ENCODE measurements around the gene EEF1A2. TPM values are rescaled to one million over a fixed set of nuclear protein-coding genes. Genes with fewer than 3 reads are reported as not detected.
A peak's percentile ranks its signal among the peaks of the same experiment; 100 is the strongest.

EEF1A2 gene
- total and polyA plus RNA-seq, 10 donors = 0.39 to 1.4 (median 0.54) TPM

DNA sequence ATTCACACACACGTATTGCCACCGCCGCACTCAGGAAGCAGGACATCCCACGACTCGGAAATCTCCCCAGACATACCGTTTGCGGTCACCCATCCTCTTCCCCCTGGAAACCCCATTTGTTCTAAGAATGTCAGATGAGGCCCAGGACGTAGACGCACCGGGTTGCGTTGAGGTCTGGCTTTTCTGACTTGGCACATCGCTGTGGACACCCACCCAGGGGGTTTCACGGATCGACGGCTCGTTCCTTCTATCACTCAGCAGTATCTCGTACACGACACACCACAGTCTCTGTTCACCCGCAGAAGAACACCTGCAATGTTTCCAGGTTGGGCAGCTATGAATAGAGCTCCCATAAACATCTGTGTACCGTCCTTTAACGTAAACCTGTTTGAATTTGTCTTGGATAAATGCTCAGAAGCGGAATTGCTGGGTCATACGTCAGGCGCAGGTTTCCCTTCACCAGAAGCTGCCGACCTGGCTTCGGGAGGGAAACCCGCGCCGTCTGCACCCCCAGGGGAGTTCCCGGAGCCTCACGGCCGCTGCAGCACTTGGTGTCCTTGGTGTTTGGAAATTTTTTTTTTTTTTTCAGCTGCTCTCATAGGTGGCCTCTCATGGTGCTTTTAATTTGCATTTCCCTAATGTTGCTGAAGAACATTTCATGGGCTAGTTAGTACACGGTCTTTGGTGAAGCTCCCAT is 9.3 kb upstream of the EEF1A2 start:
- H3K4me1 ChIP-seq = no peaks in the 10 kb centered on the region
- no peaks in the 10 kb centered on the region for H3K36me3 ChIP-seq
- TF ChIP-seq POLR2A (IDR thresholded peaks at IDR 0.05) = no peak
- no peak for TF ChIP-seq POLR2AphosphoS5 (IDR thresholded peaks at IDR 0.05)
- TF ChIP-seq, protein P1, sequence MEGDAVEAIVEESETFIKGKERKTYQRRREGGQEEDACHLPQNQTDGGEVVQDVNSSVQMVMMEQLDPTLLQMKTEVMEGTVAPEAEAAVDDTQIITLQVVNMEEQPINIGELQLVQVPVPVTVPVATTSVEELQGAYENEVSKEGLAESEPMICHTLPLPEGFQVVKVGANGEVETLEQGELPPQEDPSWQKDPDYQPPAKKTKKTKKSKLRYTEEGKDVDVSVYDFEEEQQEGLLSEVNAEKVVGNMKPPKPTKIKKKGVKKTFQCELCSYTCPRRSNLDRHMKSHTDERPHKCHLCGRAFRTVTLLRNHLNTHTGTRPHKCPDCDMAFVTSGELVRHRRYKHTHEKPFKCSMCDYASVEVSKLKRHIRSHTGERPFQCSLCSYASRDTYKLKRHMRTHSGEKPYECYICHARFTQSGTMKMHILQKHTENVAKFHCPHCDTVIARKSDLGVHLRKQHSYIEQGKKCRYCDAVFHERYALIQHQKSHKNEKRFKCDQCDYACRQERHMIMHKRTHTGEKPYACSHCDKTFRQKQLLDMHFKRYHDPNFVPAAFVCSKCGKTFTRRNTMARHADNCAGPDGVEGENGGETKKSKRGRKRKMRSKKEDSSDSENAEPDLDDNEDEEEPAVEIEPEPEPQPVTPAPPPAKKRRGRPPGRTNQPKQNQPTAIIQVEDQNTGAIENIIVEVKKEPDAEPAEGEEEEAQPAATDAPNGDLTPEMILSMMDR (IDR thresholded peaks at IDR 0.05 in 8 of 11, conservative IDR thresholded peaks at IDR 0.05 in 3 of 11) = no peak
- peaks cover 0 to 21% (median 17%) of the 10 kb centered on the region in 8 donors for H3K9me3 ChIP-seq
- peaks cover 0 to 84% (median 12%) of the 10 kb centered on the region in 7 donors for H3K27me3 ChIP-seq (replicated peaks in 1 of 7)
- DNase-seq = no peak
- intact Hi-C loops (cut with DNase I; ENCODE audit: low total_unique reads) = no loop called here
- no peak overlapping the region for H3K27ac ChIP-seq
- no peak overlapping the region for H3K4me3 ChIP-seq
- WGBS, 5 donors = 75 to 82% (median 80%) methylated on average over 33 of the region's 33 CpGs

DNA sequence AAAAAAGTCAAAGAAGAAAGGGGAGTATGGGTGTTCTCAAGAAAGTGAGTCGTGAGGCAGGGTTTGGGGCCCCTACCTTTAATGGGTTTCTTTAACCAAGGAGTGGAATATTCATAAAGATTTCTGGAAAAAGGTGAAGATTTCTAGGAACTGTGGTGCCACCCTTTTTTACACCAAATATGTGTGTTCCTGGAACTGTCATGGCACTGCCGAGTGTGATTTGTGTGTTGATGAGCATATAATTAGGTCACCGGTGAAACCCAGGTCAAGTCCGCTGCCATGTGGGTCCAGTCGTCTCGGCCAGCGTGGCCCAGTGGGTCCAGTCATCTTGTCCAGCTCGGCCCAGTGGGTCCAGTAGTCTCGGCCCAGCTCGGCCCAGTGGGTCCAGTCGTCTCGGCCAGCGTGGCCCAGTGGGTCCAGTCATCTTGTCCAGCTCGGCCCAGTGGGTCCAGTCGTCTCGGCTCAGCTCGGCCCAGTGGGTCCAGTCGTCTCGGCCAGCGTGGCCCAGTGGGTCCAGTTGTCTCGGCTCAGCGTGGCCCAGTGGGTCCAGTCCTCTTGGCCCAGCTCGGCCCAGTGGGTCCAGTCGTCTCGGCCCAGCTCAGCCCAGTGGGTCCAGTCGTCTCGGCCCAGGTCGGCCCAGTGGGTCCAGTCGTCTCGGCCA is 8.3 kb upstream of the EEF1A2 start:
- Histone ChIP-seq H3K27ac (no peak overlapping the region), H3K4me1 (no peaks in the 10 kb centered on the region), H3K27me3 (replicated peaks in 1 of 7) (peaks cover 0 to 88% (median 20%) of the 10 kb centered on the region in 7 donors), H3K4me3 (no peak overlapping the region), H3K36me3 (no peaks in the 10 kb centered on the region), H3K9me3 (peaks cover 0 to 21% (median 17%) of the 10 kb centered on the region in 8 donors)
- no peak for DNase-seq
- intact Hi-C loops (cut with DNase I; ENCODE audit: low total_unique reads) = no loop called here
- TF ChIP-seq, protein P1 (IDR thresholded peaks at IDR 0.05 in 8 of 11, conservative IDR thresholded peaks at IDR 0.05 in 3 of 11) = no peak
- no peak for TF ChIP-seq POLR2AphosphoS5 (IDR thresholded peaks at IDR 0.05)
- 85 to 95% (median 89%) methylated on average over 21 to 30 of the region's 30 CpGs for WGBS, 5 donors

DNA sequence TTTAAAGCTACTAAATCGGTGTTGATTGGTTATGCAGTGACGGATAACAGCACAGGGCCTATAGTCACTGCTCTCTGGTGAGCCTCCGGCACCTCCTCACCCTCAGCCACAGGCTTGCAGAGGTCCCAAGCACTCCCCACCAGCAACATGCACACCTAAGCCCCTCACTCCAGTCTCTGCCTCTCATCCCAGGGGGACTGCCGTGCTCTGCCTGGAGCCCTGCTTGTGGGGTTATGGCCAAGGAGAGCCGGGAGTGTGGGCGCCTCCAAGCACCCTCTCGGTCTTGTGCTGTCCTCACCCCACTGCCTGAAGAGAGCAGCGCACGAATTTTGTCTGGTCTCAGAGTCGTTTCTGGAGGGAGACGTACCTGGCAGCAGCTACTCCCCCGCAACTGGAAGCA is 6.8 kb upstream of the EEF1A2 start:
- intact Hi-C loops (cut with DNase I; ENCODE audit: low total_unique reads) = no loop called here
- H3K4me1 ChIP-seq = no peaks in the 10 kb centered on the region
- 69 to 92% (median 91%) methylated on average over 8 to 12 of the region's 12 CpGs for WGBS, 5 donors
- peak; percentile 42 for DNase-seq
- TF ChIP-seq POLR2AphosphoS5 (IDR thresholded peaks at IDR 0.05) = no peak
- TF ChIP-seq, protein P1 (IDR thresholded peaks at IDR 0.05 in 8 of 11, conservative IDR thresholded peaks at IDR 0.05 in 3 of 11) = no peak
- TF ChIP-seq POLR2A (IDR thresholded peaks at IDR 0.05) = no peak
- H3K36me3 ChIP-seq = no peaks in the 10 kb centered on the region
- H3K27ac ChIP-seq = no peak overlapping the region
- H3K9me3 ChIP-seq = peaks cover 0 to 21% (median 17%) of the 10 kb centered on the region in 8 donors
- peaks cover 0 to 87% (median 16%) of the 10 kb centered on the region in 7 donors for H3K27me3 ChIP-seq (replicated peaks in 1 of 7)
- H3K4me3 ChIP-seq = no peak overlapping the region

DNA sequence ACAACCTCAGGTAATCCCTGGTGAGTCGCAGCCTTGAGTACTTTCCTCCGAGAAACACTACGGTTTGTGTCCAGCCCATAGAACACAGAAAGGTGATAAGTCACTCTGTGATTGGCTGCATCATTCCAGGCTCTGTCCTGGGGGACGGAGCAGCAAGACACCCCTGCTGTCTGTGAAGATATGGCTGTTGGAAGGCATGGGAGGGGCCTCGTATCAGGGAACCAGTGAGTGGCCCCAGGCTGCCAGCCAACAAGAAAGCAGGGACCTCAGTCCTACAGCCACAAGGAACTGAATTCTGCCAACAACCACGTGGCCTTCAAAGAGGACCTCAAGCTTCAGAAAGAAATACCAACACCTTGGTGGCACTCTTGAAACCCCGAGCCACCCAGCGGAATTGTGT is 6.4 kb upstream of the EEF1A2 start:
- Histone ChIP-seq H3K27me3 (replicated peaks in 1 of 7) (peaks cover 0 to 87% (median 16%) of the 10 kb centered on the region in 7 donors), H3K27ac (no peak overlapping the region), H3K4me1 (no peaks in the 10 kb centered on the region), H3K9me3 (peaks cover 0 to 21% (median 17%) of the 10 kb centered on the region in 8 donors), H3K4me3 (no peak overlapping the region), H3K36me3 (no peaks in the 10 kb centered on the region)
- TF ChIP-seq POLR2AphosphoS5 (IDR thresholded peaks at IDR 0.05) (no peak), POLR2A (IDR thresholded peaks at IDR 0.05) (no peak)
- DNase-seq = no peak
- 74 to 91% (median 86%) methylated on average over 8 of the region's 8 CpGs for WGBS, 5 donors
- intact Hi-C loops (cut with DNase I; ENCODE audit: low total_unique reads) = no loop called here

All from spleen (tissue), 11 donors.